ENCODE data around the gene PRKG1.

The PRKG1 gene

DNA sequence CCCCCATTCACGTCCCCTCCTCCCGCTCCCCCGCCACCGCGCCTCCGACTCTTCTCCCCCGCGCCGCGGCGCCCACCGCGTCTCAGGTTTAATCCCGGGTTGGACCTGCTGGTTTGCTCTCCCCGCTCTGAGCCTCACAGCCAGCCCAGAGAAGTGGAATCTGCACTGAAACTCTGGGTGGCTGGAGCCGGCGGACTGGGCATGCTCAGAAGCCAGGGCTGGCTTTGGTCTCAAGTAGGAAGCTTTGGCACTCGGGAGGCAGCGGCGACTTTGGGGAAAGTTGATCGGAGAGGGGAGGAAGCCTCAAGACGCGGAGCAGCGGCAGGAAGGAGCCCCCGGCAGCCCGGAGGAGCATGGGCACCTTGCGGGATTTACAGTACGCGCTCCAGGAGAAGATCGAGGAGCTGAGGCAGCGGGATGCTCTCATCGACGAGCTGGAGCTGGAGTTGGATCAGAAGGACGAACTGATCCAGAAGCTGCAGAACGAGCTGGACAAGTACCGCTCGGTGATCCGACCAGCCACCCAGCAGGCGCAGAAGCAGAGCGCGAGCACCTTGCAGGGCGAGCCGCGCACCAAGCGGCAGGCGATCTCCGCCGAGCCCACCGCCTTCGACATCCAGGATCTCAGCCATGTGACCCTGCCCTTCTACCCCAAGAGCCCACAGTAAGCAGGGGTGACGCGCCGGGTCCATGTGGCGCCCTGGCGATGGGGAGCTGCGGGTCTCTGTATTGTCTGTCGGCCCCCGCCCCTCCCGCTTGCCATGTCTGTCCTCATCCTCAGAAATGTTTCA, at the start of gene PRKG1:
TSS of gene PRKG1 (plus strand) at position 250 of the 791 bp plus-strand sequence.
- peak in 42 of 51 donors; percentile 11 to 75 (median 51) for DNase-seq

DNA sequence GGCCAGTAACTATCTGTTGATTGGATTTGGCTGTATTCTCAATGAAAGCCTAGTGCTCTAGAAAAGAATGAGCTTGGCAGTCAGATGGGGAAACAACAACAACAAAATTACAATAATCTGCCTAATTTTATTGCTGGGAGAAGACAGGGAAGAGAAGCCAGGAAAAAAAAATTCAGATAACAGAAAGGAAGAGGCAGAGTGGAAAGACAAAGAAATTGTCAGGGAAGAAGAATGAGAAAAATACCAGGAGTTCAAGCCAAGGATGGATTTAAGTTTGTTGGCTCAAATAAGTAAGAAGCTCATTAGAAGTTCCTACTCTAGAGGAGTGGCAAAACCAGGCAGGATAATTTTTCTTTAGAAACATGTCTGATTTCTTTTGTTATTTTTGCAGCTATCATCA, 45.9 kb upstream of the PRKG1 start:
- no peak for DNase-seq

DNA sequence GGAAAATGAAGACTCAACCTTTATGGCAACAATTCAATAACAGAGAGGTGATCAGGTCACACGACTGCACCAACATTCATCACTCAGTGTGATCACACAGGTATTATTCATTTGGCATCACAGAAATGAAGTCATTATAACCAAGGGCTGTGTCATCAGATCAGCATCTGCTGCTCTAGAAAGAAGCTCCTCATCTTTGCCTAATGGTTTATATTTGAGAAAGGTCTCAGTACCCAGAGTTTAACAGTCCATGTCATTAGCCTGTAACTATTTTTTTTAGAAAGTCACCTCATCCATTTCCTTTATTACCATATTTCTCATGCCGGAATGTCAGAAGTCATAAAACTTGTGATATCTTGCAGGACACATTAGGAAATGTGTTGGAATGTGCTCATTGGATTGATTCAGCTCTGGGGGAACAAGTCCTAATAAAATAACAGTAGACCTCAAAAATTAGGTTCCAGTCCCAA, 45.1 kb upstream of the PRKG1 start:
- no peak for DNase-seq

DNA sequence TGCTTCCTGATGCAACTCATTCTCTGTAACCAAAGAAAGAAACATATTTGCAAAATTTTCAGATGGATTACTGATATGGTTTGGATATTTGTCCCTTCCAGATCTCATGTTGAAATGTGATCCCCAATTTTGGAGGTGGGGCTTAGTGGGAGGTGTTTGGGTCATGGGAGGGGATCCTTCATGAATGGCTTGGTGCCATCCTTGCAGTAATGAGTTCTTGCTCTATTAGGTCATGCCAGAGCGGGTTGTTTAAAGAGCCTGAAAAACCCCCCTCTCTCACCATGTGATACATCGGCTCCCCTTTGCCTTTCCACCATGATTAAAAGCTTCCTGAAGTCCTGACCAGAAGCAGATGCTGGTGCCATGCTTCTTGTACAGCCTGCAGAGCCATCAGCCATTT, 43.8 kb upstream of the PRKG1 start:
- DNase-seq = no peak

DNA sequence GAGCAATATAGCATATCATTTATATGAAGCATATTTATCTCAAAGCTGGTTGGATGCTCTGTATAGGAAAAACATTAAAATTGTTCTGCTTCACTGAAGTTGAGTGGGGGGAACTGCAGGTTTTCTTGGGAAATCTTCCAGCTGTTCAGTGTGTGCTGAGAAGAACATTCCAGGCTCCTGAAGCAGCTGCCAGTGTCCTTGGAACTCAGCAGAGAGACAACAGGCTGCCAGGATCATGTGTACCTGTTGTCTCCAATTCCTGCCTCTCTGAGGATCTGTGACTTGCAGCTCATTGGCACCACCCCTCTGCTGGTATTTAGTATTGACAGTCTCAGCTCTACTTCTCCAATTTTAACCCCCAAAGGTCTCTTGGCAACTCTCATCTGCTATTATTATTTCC, 42.3 kb upstream of the PRKG1 start:
- DNase-seq = no peak

DNA sequence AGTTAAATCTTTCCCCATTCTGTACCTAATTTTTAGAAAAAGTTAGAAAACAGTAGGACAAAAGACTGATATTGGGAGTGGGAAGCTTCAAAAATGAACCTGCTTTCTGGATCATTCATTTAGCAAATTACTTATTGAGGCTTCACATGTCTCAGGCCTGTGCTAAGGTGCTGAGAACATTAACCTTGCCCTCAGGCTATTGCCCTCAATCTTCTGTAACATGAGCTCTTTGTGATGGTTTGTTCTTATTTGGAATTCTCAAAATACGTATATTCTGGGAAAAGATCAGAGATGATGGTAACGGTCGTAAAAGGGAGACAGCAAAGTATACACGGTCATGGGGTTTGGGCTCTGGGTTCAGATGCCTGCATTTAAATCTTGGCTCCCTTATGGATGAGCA, 39.5 kb upstream of the PRKG1 start:
- no peak for DNase-seq

DNA sequence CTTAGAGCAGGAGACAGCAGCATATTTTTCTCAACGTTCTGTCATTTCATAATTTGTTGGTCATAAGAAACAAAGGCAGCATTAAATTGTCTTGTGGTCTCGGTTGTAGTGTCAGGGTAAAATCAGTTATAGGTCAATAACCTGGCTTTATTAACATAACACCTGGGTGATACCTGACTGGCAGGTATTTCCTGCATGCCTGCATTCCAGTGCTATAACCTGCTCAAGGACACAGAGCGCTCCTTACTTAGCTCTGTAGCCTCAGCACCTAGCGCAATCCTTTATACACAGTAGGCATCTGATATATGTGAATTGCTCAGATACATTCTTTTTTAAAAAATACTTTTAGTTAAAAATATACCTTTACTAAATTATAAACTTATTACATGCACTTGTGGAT, 38.9 kb upstream of the PRKG1 start:
- DNase-seq = no peak

DNA sequence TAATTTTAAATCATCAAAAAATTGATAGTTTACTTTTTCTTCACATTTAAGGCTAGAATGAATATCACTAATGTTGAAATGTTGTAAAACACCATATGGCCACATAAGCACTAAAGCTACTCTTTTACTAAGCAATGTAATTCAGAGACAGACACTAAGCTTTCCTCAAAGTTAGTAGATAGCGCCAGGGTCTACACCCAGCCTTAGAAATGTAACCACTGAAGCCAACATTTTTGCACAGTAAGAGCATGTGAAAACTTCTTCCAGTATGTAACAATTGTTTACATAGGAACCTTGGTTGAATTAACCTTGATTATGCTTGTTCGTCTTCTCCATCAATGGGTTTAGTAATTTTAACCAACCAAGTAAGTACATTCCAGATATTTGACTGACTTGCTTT, 28.4 kb upstream of the PRKG1 start:
- DNase-seq = no peak

DNA sequence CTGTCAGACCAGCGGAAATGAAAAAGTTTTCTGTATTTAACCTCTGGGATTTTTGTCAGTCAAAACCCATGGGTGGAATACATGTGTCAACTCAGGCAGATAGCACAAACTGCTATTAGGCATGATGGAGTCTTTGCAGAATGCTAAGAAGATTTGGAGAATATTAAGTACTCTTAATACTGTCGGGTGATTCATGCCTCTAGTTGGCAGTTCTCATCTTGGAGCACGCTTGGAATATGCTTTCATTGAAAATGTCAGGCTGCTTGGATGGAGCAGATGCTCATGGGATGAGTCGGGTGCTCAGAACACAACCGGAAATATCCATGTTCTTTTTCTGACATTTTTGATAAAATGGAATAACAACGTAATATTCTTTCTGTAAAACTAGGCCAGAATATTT, 27.6 kb upstream of the PRKG1 start:
- DNase-seq = no peak

DNA sequence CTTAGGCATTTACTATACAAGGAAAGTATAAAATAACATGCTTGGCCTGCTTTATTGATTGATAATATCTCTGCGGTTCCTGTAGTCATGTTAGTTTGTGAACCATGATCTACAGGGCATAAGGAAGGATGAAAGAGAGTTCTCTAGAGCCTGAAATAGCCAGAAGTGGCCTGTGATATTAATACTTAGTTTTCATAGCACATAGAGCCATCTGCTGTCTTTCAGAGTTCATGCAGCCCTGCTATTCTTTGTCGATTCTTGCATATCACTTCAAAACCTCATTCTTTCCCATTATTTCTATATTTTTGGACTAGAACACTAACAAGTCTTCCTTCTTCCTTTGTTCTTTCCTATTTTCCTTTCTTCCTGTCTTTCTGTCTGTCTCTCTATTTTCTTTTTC, 26.4 kb upstream of the PRKG1 start:
- no peak for DNase-seq

DNA sequence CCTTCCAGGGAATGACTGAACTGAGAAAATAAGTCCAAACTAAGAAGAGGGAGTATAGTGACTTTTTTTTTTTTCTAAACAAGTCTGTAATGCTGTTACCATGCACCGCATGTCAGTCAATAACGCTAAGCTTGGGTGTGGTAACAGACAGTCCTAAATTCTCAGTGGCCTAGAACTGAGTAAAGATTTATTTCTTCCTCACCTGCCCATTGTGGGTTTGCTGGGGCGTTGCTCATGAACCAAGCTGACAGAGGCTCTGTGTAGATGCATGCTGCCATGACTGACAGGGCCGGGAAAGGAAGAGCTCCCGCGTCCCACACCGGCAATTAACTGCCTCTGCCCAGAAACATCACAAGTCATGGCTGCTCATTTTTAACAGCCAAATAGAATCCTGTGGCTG, 25.5 kb upstream of the PRKG1 start:
- DNase-seq = no peak

DNA sequence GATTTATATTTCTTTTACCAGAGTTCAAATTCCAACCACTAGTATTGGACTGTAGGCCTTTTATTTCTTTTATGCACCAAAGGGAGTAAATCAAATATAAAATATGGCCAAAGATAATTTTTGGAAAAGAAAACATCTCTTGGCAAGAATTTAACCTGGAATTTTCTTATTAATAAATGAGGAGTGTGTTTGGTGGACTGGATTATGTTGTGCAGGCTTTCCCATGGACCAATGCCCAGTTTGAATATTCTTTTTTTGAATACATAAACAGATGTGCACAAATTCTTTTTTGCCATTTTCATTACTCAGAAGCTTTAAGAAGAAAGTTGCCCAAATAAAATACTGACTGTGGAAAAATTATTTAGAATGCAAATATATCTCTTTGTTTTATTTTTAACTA, 22.1 kb upstream of the PRKG1 start:
- DNase-seq = no peak

DNA sequence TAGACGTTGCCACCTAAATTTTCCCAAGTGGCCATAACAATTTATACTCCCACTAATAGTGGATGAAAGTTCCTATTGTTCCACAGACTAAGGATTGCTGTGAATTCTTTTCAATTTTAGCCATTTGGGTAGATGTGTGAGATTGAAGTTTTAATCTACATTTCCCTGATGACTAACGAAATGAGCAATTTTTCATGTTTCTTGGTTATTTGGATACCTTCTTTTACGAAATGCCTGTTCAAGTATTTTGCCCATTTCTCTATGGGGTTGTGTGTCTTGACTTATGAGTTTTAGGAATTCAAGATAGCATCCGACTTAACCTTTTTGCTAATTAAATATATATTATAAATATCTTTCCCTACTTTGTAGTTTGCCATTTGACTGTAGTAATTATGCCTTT, 16.4 kb upstream of the PRKG1 start:
- DNase-seq = no peak

DNA sequence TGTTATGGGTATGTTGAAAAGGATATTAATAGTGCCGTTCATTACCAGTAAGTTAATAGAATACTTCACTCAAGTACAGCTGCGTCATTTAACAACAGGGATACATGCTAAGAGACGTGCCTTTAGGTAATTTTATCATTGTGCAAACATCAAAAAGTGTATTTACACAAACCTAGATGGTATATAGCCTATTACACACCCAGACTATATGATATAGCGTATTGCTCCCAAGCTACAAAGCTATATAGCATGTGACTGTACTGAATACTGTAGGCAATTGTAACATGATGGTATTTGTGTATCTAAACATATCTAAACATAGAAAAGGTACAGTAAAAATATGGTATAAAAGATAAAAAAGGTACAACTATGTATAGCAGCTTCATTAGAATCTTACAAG, 11.1 kb upstream of the PRKG1 start:
- DNase-seq = no peak

DNA sequence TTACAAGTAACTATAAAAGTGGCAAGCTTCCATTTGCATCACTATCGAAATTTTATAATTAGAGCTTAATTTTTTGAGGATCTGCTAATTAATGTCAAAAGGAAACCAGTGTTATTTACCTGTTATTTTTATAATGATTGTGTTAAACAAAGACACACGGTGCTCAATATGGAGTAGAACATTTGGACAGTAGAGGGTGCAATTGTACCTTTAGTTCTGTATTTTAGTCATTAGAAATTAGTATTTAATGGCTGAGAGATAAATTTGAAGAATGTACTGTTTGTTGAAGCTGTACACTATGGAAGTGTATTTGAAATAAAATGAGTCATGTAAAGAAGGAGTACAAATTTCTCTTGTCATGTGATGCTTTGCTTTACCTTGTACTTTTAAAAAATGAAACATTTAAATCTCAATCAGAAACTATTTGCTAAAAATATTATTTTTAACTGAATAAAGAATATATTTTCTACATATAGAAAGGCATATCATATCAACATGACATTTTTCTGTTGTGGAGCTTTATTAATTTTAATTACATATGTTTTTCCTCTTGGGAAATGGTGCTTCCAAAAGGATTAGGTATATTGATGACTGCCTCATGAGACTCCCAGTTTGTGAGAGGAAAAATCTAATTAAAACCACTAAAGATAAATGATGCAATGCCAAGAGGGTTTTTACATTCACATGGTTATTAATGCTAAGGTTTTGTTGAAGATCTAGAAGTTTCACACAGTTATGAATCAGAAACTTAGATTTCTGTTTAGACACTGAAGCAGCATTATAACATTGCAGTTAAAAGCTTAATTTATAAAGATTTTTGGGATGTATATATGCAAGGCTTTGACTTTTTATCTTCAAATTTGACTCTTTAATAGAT, 10.4 kb upstream of the PRKG1 start:
- peak in 1 of 51 donors; percentile 4 for DNase-seq

DNA sequence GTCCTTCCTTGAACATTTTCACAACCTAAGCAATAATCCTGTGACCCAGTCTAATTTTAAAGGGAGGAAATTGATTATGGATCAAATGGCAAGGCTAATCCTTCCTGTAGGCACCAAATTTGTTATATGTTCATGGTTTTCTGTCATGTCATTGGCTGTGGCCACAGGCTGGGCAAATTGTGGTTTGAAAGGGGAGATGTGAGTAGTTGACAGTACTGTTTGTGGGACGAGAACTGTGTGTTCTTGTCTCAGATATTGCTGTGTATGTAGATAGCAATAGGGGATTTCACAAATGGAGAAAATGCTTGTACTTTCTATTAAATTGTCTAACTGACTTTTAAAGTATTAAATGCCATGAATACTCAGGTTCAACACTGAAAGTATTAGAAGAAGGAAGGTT, 8.1 kb upstream of the PRKG1 start:
- DNase-seq = no peak

DNA sequence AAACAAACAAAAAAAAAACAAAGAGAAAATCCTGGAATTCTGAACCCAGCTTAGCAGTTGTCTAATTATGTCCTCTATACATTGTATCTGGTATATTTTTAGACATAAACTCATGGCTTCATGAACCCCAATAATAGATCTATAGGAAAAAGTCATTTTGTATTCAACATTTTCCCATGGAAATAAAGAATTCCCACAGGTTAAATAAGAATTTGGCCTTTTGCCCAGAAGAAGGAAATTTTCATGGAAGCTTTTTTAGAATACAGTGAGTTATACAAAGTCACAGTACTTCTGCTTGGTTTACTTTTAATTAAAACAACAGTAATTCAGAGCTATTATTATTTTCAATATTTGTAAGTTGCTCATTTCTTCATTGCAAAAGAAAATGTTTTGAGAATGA, 2.1 kb upstream of the PRKG1 start:
- DNase-seq = no peak

DNA sequence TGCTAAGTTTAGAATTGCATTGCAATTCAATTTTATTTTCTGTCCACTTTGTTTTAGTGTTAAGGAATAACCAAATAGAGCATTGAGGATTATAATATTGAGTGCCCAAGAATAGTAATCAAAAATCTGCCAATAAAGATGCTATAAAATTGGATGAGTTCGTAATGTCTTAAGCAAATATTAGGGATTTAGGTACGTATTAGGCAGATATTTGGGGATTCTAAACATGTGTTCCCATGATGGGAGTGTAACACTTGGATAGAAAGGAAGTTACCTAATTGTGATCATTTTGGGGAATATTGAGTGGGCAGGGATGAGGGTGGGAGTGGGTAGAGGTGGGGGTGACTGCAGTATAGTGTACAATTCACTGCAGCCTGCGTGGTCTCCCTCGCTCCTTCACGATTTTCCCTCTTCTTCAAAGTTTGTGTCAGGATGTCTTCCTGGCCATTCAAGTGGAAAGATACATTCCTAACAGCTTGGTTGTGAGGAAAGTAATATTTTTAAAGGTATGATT, 1.3 kb upstream of the PRKG1 start:
- no peak for DNase-seq

DNA sequence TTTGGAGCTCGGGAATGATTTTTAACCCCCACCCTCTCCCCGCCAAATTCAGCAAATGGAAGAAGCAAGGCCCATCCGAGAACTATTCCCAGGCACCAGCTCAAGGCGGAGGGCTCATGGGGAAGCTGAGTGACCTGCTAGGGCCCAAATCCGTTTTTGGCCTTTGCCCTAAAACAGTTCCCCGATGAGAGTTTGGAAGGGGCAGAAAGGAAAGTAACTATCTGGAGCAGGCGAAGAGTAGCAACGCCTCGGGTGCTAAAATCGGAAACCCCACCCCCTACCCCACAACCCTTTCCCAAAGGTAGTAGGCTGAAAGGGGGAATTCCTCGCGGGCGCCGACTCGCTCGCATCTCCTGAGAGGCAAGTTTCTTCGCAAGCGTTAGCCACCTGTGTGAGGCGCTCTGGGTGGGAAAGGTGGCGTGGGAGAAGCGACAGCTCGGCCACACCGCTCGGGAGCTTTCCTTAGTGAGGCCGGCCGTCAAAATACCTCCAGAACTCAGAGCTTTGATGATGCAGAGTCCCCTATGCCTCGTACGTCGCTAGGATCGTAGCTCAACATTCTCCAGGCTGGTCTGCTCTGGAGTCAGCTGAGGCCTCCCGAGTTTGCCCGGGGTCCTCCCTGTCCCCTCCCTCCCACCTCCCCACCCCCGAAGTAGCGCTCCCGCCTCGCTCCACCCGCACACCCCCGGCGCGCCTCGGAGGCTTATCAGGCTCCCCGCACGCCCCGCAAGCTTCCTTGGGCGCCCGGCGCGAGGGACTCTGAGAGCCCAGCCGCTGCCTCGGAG, 642 bp upstream of the PRKG1 start:
- peak in 21 of 51 donors; percentile 16 to 72 (median 34) for DNase-seq

DNA sequence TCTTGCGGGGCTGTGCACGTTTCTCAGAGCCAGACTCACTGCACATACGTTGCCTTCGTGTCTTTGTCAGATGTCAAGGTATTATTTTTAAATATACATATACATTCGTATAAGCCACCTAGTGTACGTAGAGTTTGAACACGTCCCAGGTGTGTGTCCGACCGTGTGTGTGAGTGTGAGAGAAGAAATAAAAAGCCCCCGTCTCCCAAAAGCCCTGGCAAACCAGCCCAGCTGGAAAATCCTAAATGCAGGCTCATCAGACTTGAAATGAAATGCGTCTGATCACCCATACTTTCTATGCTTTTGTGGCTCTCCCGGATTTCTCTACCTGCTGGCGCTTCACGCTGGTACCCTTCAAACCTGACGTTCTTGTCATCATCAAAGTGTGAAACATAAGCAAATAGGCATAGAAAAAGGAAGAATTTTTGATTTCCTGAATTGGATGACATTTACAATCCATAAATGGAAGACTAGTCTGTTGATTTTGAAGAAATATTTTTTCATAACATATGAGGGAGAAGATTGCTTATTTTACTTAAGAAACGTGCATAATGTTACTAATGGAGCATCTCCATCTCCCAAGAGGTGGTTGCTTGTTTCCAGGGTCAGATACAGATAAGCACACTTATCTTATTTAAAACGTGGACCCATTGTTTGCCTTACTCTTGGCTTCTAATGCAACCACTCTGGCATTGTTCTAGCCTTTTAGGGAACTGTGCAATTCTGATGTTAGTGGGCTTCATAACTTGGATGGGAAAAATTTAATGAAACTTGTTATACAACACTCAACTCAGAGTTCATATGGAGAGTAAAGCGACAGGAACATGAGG, 971 bp downstream of the PRKG1 start:
- peak in 2 of 51 donors; percentile 1 to 46 for DNase-seq

DNA sequence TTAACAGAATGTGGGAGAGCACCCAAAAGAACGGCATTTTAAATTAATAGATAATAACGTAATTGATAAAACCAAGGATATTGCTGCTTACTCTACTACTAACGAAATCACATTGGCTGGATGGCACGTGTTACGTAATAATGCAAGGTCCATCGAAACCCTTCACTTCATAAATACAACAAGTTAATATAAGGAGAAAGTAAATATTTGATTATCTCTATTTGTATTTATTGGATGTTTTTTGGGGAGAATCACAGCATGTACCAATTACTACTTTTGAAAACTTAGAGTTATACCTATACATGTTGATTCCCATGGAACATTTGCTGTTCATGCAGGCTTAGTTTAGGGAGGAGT, 1.6 kb downstream of the PRKG1 start:
- no peak for DNase-seq

Data from hypothalamus (tissue), 51 donors.